ENCODE results near the gene DPP8. TPM values are rescaled to one million over a fixed set of nuclear protein-coding genes. Genes with fewer than 3 reads are reported as not detected.

Gene DPP8
- total RNA-seq, 1 experiment from 2014 or later, result 26.3 TPM

DNA sequence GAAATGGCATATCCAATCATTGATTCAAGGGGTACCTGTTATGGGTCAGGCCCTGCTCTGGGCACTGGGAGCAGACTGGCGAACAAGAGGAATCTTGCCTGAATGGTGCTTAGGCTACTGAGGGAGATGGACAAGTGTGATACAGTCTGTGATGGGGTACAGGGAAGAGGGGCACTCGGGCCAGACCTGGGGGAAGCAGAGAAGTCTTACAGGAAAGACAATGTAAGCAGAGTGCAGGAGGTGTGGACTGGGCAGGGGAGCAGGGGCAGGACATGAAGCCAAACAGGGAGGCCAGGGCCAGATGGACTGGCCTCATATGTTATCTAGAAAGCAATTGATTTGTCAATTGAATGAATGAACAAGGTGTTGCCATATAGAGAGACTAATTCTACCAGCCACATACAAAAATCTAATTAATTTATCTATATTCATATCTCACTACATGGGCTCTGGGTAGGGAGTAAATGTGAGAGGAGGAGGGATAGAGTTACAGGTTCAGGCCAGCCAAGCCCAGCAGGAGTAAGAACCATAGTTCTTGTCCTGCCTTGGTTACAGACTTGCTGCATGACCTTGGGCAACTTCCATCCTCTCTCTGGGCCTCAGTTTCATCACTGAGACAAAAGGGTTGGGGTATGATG, 91.2 kb downstream of the DPP8 start:
- DNase-seq (ENCODE audit: low read depth), result no peak

GRCh38 chr15:65424683-65425082, 92.8 kb downstream of the DPP8 start:
- DNase-seq (ENCODE audit: low read depth), result no peak

GRCh38 chr15:65423976-65424679, 93.4 kb downstream of the DPP8 start:
- peak; percentile 45 for DNase-seq (ENCODE audit: low read depth)

GRCh38 chr15:65423150-65423975, 94.1 kb downstream of the DPP8 start:
- no peak for DNase-seq (ENCODE audit: low read depth)

- DNase-seq (ENCODE audit: low read depth), result no peak
Measured at GRCh38 chr15:65421360-65422215, 95.9 kb downstream of the DPP8 start.

DNA sequence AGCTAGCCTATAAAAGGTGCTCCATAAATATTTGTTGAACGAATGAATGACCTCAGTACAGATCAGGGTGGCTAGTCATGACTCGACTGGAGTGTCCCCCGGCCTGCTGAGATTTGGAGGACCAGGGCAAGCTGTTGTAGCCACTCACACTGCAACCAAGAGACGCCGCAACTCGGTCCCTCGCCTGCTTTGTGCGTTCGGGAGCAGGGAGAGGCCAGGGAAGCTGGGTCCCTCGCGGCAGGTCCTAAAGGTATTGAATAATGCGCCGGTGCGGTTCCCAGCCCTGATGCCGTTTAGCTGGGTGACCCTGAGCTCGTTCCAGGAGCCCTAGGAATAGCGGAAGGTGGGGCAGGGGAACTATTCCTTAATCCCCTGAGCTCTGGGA, 96.5 kb downstream of the DPP8 start:
- DNase-seq (ENCODE audit: low read depth), result no peak

- no peak for DNase-seq (ENCODE audit: low read depth)
Measured at GRCh38 chr15:65418596-65418995, 98.9 kb downstream of the DPP8 start.

- no peak for DNase-seq (ENCODE audit: low read depth)
Measured at GRCh38 chr15:65416845-65417416, 100.6 kb downstream of the DPP8 start.

DNA sequence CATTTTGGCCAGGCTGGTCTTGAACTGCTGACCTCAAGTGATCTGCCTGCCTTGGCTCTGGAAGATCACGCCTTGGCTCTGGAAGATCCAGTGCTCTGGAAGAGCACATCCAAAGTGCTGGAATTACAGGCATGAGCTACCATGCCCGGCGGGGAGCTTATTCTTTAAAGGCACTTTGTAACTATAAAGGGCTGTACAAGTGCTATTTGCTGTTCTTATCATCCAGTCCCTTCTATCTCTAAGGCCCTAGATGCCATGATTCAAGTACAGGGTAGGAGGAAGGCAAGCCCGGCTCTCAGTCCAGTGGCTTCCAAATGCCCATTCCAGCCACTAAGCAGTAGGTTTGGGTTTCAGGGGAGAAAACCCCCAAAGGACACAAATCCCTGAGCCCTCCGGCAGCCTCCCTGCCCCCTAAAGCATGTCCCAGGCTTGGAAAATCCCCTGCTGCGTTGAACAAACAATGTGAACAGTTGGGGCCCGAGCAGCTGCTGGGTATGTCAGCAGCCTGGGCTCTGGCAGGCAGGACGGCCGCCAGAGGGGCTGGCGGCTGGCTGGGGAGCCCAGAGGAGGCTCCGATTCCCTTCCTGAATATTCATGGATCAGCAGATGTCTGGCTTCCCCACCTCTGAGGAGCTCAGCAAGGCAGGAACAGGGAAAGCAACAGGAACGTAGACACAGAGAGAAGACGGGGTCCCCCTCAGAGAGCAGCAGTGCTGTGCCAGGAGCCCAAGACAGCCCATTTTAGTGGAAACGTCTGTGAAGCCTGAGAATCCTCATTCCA, 102.5 kb downstream of the DPP8 start:
- DNase-seq (ENCODE audit: low read depth), result no peak

- peak; percentile 69 for DNase-seq (ENCODE audit: low read depth)
Measured at GRCh38 chr15:65413760-65414144, 103.7 kb downstream of the DPP8 start.

- no peak for DNase-seq (ENCODE audit: low read depth)
Measured at GRCh38 chr15:65413051-65413759, 104.3 kb downstream of the DPP8 start.

- DNase-seq (ENCODE audit: low read depth), result no peak
Measured at GRCh38 chr15:65412556-65412955, 104.9 kb downstream of the DPP8 start.

- DNase-seq (ENCODE audit: low read depth), result peak; percentile 68
Measured at GRCh38 chr15:65411465-65412071, 105.9 kb downstream of the DPP8 start.

DNA sequence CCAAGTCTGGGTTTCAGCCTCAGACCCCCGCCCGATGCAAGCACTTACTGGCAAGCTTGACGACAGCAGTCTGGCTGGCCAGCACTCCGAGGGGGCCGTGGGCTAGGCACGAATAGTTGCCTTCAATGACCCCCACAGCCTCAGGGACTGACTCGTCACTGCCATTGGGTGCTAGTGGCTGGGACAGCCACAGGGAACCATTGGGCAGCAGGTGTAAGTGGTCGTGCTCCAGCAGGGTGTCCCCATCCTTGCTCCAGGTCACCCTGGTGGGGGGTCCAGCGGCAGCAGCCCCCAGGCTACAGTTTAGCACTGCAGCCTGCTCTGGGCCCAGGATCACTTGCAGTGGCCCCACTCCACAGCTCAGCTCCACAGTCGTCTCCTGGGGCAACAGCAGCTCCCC, 106.5 kb downstream of the DPP8 start:
- DNase-seq (ENCODE audit: low read depth), result no peak

DNA sequence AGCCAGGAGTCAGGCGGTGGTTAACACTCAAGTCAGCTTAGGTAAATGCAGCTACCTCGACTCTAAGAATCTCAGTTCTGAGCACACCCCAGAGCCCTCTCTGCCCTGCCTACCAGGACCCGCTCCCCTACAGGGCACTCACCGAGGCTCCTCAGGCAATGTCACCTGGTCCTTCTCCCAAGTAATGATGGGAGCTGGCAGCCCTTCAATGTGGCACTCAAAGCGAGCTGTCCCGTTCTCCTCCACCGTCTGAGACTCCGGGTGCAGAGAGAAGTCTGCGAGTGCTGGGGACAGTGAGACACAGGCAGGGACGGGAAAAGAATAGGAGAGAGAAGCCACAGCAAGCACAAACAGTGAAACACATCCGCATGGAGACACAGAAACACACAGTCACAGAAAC, 107.5 kb downstream of the DPP8 start:
- DNase-seq (ENCODE audit: low read depth), result no peak

- DNase-seq (ENCODE audit: low read depth), result peak; percentile 99
Measured at GRCh38 chr15:65409036-65409631, 108.4 kb downstream of the DPP8 start.

DNA sequence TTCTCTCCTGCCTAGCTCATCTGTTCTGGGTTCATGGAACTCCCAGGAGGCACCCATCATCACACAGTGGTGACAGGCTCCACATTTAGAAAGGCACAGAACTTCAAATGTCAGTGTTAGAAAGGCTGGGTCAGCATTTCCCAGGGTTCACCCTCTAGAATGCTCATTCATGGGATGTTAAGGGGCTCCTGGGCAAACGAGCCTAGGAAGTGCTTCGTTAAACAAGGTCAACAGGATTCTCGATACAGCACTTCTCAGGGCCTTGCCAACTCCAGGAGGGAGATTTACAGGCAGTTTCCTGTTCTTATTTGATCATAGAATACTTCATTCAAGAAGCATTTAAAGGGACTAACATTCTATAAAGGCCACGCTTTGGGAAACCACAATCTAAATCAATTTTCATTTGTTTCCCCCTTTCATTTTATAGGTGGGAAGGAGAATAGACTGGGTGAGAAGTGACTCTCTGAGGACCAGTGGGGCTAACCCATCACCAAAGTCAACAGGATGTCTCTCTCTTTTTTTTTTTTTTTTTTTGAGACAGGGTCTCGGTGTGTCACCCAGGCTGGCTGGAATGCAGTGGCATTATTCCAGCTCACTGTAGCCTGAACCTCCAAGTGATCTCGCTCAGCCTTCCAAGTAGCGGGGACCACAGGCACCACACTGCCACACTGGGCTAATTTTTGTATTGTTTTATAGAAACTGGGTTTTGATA, 109.0 kb downstream of the DPP8 start:
- DNase-seq (ENCODE audit: low read depth), result no peak

DNA sequence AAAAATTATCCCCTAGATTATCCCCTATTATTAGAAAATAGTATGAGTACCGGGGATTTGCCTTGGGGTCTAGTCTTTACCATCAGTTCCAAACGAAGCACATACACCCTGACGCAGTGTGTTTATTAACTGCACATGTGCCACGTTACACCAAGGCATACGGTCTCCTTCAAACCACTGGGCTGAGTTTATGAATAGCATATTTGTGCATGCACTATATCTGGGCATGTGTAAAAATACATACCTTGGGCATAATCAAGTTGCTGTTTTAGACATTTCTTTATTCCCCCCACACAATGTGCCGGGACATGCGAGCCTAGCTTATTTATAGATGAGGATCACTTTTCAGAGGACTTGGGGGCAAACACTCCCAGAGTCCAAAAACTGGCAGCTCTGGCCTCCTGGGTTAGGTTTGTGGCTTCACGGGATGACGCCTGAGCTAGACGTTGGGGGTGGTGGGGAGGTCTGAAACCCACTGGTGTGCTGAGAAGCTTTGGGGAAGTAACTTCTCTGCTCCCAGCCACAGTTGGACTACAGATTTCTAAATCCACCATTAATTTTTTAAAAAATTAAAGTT, 111.0 kb downstream of the DPP8 start:
- no peak for DNase-seq (ENCODE audit: low read depth)
